Islet precursor cell (in vitro differentiated cells): Measurements from ENCODE around the gene PLAA.

ENCODE experiments used
- DNase-seq: peaks from one replicate; pipeline ENCODE4 v3.0.0-alpha.2; 2018

Gene PLAA

DNA sequence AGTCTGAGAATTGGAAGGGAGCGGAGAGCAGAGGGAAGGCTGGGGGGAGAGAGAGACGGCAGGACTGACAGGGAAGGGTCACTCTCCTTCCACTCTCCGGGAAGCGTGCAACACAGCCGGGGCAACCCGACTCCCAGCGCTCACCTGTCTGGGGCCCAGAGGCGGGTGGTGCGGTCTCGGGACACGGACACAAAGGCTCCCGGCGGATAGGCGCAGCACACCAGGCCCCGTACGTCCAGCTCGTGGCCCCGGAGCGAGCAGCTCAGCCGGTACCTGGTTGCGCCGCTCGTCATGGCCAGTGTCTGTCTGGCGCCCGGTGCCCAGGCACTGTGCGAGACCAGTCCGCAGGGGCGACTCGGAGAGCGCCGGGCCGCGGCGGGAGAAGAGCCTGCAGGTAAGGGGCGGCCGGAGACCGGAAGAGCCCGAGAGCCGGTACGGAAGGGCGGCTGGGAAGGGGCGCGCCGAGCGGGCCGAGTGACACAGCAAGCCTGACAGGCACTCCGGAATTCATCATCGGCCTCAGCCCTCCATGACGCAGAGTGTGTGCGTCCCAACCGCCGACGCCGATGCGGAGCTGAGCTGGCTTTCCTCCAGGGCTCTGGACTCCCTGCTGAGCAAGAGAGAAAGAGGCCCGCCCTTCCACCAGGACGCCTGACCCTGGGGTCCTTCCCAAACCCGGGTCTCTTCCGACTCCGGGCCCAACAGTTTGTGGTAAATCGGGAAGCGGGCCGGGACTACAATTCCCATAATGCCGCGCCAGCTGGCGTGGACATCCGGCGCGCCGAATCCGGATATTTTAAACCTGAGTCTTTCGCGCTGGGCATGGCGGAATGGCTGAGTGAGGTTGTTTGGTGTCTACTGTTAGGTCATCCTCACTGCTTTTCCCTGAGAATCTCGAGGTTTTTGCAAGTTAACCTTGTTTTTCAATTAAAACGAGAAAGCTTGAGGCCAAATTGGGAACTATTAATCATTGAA, at the start of gene PLAA:
PLAA (minus strand) TSS at position 490 of the 975 bp plus-strand sequence; CDS start at position 293, 197 bp downstream.
- DNase-seq: peak; percentile 94

DNA sequence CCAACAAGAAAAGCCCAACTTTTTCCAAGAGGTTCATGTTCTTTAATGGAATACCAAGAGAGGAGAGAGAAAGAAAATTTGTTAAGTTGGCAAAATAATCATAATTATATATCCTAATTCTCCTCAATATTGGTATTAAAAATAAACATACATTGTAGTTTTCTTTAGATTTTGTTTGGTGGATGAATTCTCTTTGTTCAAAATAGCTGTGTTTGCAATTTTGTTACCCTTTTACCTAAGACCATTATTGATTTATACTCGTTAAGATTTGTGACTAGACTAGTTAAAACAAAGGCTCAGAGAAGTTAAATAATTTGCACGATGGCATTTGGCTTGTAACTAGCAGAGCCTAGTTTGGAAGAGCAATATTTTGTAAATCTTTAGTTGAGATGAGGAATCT, 48.8 kb upstream of the PLAA start:
- no peak for DNase-seq

- DNase-seq: no peak
Observed at GRCh38 chr9:26983340-26983739, 36.3 kb upstream of the PLAA start.

- DNase-seq: peak; percentile 93
Observed at GRCh38 chr9:26975728-26976707, 29.0 kb upstream of the PLAA start.

GRCh38 chr9:26974927-26975326, 27.9 kb upstream of the PLAA start:
- peak; percentile 73 for DNase-seq

- DNase-seq: no peak
Observed at GRCh38 chr9:26973989-26974388, 26.9 kb upstream of the PLAA start.

GRCh38 chr9:26971721-26972120, 24.7 kb upstream of the PLAA start:
- DNase-seq: no peak

DNA sequence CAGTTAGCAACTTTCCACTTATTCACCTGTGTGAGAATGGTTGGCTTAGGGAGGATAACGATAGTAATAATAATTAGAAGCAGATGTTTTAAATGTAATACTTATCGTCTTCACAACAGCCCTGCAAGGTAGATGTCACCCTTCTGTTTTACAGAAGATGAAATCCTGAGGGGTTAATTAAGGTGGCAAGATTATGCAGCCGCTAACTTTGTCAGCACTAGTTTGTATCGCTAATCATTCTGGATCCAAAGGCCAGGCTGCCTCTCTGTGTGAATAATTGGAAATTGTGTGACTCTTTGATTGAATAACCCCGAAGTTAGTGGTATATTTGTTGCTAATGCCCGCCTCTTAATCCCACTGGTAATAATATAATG, 9.8 kb upstream of the PLAA start:
- DNase-seq: no peak

DNA sequence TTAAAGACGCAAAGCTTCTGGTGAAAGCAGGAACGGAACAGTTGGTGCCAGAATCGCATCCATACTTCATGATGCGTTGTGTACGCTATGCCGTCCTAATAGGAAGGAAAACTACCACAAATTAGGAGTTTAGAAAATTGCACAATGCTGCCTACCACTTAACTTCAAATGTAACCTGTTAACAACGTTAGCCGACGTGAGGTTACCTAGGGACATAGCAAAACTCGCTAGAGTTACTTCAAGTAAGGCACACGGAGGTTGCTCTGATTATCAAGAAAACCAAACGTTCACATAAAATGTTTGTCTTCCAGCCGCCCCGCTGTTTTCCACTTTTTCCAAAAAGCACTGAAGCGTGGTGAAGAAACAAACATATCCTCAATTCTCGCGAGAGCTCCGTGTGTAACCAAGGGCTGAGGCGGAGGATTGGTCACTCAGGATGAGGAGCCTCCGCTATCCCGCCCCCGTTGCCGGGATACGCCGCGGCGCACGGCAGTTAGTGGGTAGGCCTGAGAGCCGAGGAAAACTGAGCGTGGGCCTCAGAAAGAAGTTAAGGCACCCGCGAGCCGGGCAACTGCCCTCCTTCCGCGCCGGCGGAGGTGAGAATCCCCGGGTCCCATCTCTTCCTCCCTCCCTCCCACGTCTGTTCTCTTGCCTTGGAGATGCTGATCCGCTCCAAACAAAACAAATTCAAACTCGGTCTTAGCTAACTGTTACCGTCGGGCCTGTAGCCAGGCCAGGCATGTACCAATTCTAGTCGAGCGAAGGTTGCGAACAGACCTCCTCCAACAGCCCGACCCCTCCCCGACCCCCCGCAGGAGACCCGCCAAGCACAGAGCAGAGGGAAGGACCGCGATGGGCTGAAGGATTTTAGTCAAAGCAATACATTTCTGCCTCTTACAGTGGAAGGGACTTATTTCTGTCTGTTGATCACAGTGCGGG, 9.1 kb upstream of the PLAA start, which contains the start of gene IFT74:
IFT74 (plus strand) TSS at position 492 of the 939 bp plus-strand sequence. CDS start 5,556 bp downstream, outside the sequence.
- DNase-seq: peak; percentile 98

- DNase-seq: no peak
Observed at GRCh38 chr9:26955222-26955903, 8.3 kb upstream of the PLAA start.

DNA sequence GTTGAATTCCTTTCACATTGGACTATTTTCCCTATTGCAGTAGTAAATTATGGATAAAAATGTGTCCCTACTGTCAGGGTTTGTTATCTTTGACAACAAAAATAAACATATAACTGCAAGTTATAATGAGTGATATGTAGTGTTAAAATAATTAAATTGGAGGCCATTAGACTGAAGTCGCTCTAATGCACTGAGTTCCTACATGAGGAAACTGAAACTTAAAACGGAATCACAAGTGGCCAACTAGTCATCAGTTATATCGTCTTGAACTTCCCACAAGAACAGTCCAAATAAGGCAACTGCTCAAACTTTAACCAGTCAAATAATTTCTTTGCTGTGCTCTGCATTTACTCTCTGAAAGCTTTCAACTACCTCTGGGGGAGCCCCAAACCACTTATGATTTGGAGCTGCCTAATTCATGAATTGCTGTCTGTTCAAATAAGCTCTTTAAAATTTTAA, 7.0 kb upstream of the PLAA start:
- no peak for DNase-seq

DNA sequence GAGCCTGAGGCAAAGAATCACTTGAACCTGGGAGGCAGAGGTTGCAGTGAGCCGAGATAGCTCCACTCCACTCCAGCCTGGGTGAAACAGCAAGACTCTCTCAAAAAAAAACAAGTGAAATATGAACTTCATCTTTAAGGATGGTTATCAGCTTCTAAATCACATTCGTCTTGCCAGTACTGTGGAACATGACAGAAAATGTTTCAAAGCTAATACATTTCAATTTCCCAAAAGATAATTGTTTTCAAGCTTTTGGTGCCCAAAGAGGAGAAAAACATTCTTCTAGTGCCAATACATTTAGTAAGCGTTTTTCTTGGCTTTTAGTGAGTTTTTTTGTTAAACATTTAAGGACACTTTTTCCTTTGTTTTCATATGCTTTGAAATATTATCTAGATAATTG, 4.8 kb upstream of the PLAA start:
- DNase-seq: no peak

- no peak for DNase-seq
Observed at GRCh38 chr9:26950521-26950920, 3.5 kb upstream of the PLAA start.

DNA sequence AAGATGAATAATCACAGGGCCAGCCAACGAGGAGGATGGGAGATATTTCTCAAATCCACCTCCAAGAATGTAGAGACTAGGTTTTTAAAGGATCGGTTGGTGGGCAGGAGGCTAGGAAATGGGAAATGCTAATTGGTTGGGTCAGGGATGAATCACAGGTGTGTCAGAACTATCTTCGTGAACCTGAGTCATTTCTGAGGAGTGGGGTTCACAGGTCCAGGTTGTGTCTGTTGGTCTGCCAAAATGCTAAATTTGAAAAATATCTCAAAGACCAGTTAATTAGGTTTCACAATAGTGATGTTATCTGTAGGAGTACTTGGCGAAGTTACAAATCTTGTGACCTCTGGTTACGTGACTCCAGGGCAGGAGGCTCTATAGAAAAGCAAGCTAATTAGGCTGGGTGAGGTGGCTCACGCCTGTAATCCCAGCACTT, 2.6 kb upstream of the PLAA start:
- DNase-seq: peak; percentile 59

DNA sequence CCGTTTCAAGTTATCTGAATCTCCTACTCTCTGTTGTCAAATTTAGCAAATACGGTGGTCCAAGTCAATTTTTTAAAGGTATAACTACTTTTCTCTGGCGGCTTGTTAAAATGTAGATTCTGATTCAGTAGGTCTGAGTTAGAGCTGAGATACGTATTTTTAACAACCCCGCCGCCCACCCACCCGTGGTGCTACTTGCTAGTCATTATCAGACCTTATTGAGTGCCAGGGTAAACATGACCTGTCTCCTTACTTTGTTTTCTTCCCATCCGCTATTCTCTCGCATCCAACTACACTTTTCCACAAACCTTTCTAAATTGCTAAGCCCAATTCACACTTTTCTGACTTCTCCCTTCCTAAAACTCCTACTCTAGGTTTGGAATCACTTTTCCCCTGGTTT, 694 bp upstream of the PLAA start:
- DNase-seq: no peak

DNA sequence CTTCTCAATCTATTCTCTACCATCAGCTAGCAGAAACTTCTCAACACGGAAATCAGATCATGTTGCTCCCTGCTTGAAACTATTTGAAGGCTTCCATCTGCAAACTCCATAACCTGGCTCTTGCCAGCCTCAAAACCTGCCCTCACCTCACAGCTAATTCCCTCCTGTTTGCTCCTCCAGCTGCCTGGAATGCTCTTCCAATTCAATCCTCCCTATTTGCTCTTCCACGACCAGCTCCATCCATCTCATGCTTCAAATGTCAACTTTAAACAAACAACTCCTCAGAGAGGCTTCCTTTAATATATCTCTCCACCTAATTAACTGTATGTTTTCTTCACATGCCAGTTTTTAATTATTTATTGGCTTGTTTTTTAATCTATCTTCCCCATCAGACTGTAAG, 1.5 kb downstream of the PLAA start:
- DNase-seq: no peak

DNA sequence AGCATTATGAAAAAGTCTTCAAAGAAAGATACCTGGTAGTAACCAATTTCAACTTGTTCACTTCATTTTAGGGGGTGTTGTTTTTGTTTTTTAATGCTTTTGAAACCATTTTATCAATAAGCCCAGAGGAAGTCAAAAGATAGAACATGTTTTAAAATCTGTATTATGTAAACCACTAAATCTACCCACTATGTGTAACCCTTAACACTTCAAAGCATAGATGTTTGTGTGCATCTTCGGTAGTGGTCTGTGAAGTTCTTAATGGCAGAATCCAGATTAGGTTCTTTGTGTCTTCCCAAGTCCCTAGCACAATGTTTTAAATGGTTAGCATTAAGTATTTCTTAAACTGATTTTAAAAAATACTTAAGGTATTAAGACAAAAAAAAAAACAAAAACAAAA, 6.3 kb downstream of the PLAA start:
- DNase-seq: no peak

GRCh38 chr9:26939955-26940711, 6.9 kb downstream of the PLAA start:
- no peak for DNase-seq

DNA sequence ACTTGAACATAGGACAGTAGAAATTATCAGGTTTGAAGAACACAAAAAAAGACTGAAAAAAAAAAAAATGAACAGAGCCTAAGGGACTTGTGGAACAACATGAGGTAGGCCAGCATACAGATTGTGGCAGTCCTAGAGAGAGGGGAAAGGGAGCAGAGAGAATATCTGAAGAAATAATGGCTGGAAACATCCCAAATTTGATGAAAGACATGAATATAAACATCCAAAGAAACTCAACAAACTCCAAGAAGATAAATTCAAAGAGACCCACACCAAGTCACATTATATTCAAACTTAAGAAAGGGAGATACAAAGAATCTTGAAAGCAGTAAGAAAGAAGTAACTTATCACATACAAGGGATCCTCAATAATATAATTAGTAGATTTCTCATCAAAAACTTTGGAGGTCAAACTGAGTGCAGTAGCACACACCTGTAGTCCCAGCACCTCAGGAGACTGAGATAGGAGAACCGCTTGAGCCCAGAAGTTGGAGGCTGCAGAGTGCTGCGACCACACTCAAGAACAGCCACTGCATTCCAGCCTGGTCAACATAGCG, 9.1 kb downstream of the PLAA start:
- no peak for DNase-seq

- no peak for DNase-seq
Observed at GRCh38 chr9:26935847-26936246, 11.2 kb downstream of the PLAA start.
